BJ (cell line): Measurements from ENCODE around the gene CXCL14. TPM values are rescaled to one million over a fixed set of nuclear protein-coding genes. Genes with fewer than 3 reads are reported as not detected.
A peak's percentile ranks its signal among the peaks of the same experiment; 100 is the strongest.

Experiments
- CTCF ChIA-PET: fragments of 350-600 bp; formaldehyde crosslinking; extraction: SDS; loops from one replicate; lab custom pipeline; 2021; ENCODE audit warnings: antibody characterized with exemption, inconsistent platforms; lab: Yijun Ruan, JAX
- POLR2A ChIA-PET: fragments of 300-600 bp; sonication (Branson Sonifier 250); formaldehyde crosslinking; extraction: SDS; loops from one replicate; lab custom pipeline; 2021; ENCODE audit warnings: antibody characterized with exemption; lab: Charles Lee
- DNase-seq: peaks from one replicate; pipeline ENCODE4 v3.0.0-alpha.2; 2011; ENCODE audit warnings: low read depth
- H3K27me3 ChIP-seq: 2 replicates; pipeline ENCODE4 v1.6.0; 2011; ENCODE audit warnings: low read length; ENCODE audit not compliant: control insufficient read depth, insufficient read depth
- H3K36me3 ChIP-seq: 2 replicates; pipeline ENCODE4 v1.5.1; 2011; ENCODE audit warnings: low read length; ENCODE audit not compliant: control insufficient read depth, insufficient read depth
- H3K4me3 ChIP-seq: 2 replicates; pipeline ENCODE4 v1.5.1; 2011; ENCODE audit warnings: low read depth, mild to moderate bottlenecking, control low read depth, low read length
- polyA plus RNA-seq: library from polyadenylated mRNA; depleted of rRNA; stranded (reverse); fragments of >200 nt; gene quantifications from 2 replicates; pipeline ENCODE4 v1.2.3, GENCODE V29; 2011
- TF ChIP-seq, protein P1 (sequence below): IDR thresholded peaks from 2 replicates; pipeline ENCODE4 v1.5.1; 2011; ENCODE audit warnings: low read depth, mild to moderate bottlenecking, control low read depth, inconsistent platforms, low read length, moderate library complexity; ENCODE audit not compliant: insufficient read depth

Gene CXCL14
- polyA plus RNA-seq, 1 experiment = 1.6 TPM

DNA sequence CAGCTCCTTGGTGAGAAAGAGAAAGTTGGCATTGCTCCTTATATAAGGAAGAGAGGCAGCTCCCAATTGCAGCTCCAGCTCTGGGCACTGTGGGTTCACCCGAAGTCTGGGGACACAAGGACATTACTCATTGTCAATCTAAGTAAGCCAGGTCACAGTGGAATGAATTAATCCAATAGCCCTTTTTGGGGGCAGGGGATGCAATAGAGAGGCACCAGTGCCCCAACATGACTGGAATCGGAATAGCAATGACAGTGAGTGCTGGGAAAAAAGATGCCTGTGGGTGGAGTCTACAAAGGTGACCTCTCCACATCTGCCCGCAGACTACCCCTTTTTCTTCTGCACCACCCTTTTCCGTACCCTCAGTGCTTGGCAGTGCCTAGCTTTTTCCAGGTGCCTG is 31.9 kb downstream of the CXCL14 start:
- Histone ChIP-seq H3K27me3 (peaks cover 49% of the 10 kb centered on the region), H3K4me3 (no peak overlapping the region), H3K36me3 (no peaks in the 10 kb centered on the region)
- ChIA-PET POLR2A (no interaction called here), CTCF (interaction anchor here (10.3 to 38.0 kb wide), 2 partner anchors 19 to 82 kb away, joined by 203 to 1147 read pairs; partner anchors contain the start of gene TIFAB)
- DNase-seq = no peak
- TF ChIP-seq, protein P1, sequence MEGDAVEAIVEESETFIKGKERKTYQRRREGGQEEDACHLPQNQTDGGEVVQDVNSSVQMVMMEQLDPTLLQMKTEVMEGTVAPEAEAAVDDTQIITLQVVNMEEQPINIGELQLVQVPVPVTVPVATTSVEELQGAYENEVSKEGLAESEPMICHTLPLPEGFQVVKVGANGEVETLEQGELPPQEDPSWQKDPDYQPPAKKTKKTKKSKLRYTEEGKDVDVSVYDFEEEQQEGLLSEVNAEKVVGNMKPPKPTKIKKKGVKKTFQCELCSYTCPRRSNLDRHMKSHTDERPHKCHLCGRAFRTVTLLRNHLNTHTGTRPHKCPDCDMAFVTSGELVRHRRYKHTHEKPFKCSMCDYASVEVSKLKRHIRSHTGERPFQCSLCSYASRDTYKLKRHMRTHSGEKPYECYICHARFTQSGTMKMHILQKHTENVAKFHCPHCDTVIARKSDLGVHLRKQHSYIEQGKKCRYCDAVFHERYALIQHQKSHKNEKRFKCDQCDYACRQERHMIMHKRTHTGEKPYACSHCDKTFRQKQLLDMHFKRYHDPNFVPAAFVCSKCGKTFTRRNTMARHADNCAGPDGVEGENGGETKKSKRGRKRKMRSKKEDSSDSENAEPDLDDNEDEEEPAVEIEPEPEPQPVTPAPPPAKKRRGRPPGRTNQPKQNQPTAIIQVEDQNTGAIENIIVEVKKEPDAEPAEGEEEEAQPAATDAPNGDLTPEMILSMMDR = no peak

DNA sequence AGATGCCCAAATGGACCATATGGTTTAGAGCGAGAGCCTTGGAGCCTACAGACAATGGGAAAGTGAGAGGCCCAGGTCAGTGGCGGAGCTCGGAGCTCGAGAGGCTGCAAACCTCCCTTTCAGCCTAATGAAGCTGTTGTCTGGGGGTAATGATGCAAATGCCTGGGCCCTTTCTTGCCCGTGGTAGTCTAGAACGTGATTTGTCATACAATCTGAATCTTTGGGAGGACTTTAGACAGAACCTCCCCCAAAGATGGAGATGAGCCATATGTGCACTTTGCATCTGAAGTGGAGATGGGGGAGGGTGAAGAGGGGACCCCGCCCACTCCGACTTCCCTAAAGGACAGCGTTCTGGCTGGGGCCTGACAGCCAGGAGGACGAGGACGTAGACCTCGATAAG is 32.7 kb downstream of the CXCL14 start:
- Histone ChIP-seq H3K4me3 (no peak overlapping the region), H3K27me3 (peaks cover 52% of the 10 kb centered on the region), H3K36me3 (no peaks in the 10 kb centered on the region)
- ChIA-PET POLR2A (no interaction called here), CTCF (interaction anchor here (38.0 kb wide), 1 partner anchor 81 kb away, joined by 1147 read pairs; the partner anchor contains the start of gene TIFAB)
- no peak for DNase-seq
- TF ChIP-seq, protein P1 = no peak

GRCh38 chr5:135545099-135545498 is 33.7 kb downstream of the CXCL14 start:
- TF ChIP-seq, protein P1 = no peak
- no peak for DNase-seq
- ChIA-PET POLR2A (no interaction called here), CTCF (interaction anchor here (1.2 to 38.0 kb wide), 3 partner anchors 9 to 80 kb away, joined by 3 to 1147 read pairs (median 5); partner anchors contain the start of gene TIFAB)
- Histone ChIP-seq H3K36me3 (no peaks in the 10 kb centered on the region), H3K4me3 (no peak overlapping the region), H3K27me3 (peaks cover 53% of the 10 kb centered on the region)

DNA sequence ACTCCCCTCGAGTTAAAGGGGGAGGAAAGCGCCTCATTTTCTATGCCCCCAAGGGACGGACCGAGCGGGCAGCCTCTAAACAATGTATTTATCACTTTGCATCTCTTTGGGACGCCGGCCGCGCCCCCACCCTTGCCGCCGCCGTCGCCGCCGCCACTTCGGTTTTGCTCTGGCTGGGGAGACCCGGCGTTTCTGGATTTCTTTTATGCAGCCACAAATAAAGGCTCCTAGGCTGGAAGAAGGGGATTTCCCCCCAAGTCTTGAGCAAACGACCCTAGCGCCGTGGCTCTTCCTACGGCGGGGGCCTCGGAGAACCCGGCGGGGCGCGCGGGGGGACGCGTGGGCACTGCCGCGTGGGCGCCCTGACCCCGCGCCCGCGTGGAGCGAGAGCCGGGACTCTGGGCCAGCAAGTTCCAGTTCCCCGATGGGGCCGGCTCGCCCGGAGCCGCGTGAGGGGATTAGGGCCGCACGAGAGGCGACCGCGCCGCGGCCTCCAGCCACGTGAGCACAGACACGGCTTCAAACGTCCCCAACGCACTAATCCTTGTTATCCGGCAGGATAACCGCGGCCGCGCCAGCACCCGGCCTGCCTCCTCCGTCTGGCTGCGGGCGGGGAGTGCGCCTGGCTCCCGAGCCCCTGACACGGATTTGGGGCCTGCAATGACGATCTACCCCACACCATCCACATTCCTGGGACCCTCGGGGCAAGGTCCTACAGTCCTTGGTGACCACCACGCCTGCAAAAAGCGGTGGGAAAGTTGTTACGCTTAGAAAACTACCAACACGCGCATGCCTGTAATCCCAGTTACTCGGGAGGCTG is 35.1 kb downstream of the CXCL14 start:
- Histone ChIP-seq H3K27me3 (peaks cover 59% of the 10 kb centered on the region), H3K36me3 (no peaks in the 10 kb centered on the region), H3K4me3 (peak overlapping the region; percentile 25)
- TF ChIP-seq, protein P1 = no peak
- POLR2A ChIA-PET = no interaction called here
- no peak for DNase-seq
- CTCF ChIA-PET = interaction anchor here (1.0 to 38.0 kb wide), 5 partner anchors 9 to 79 kb away, joined by 3 to 1147 read pairs (median 5); partner anchors contain the start of gene TIFAB

GRCh38 chr5:135543001-135543484 is 35.7 kb downstream of the CXCL14 start:
- POLR2A ChIA-PET = no interaction called here
- TF ChIP-seq, protein P1 = no peak
- Histone ChIP-seq H3K4me3 (no peak overlapping the region), H3K27me3 (peaks cover 56% of the 10 kb centered on the region), H3K36me3 (no peaks in the 10 kb centered on the region)
- no peak for DNase-seq
- CTCF ChIA-PET = interaction anchor here (1.0 to 4.4 kb wide), 3 partner anchors 9 to 77 kb away, joined by 3 to 31 read pairs (median 5); no protein-coding TSS in a partner anchor
